Ramos (cell line): ENCODE results near the gene SSBP1.
"Not testable (repeated sequence)": the region's sequence is repeated elsewhere in the genome, so short reads cannot be mapped to it uniquely, and the experiment has no call there.

Source experiments
- in situ Hi-C: fragments of 300-500 bp; cut with MboI; formaldehyde crosslinking; loops from one replicate; pipeline ENCODE4 v1.14.3; 2022; ENCODE audit warnings: low sequenced_read_pairs; ENCODE audit not compliant: unreplicated experiment

SSBP1 gene, protein sequence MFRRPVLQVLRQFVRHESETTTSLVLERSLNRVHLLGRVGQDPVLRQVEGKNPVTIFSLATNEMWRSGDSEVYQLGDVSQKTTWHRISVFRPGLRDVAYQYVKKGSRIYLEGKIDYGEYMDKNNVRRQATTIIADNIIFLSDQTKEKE

DNA sequence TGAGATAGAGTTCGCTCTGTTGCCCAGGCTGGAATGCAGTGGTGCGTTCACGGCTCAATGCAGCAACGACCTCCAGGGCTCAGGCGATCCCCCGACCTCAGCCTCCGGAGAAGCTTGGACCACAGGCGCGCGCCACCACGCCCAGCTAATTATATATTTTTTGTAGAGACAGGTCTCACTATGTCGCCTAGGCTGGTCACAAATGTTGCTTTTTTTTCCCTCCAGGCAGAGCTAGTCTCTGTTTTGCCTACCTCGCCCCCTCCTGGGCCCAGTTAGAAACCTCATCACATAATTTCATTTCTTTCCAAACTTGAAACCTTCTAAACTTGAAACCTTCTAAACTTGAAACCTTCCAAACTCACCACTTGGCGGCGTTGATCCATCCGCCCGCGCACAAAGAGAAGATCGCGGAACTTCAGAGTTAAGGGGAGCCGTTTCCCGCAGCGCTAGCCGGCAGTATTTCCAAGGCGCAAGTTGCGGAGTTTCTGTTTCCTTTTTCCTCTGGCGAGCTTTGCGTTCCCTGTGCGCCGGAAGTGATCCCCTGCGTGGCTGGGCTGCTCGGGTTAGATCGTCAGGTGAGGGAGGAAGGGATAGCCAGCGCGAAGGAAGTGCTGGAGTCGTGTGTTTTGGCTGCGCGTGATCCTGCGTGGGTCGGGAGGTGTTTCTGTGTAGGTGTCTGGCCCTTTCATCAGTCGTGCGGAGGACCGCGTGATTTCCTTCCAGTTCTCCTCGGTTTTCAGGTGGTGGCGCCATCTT is at the start of gene SSBP1:
TSS of gene SSBP1 (plus strand) at position 523 of the 756 bp plus-strand sequence. CDS start 809 bp downstream, outside the sequence.
- in situ Hi-C loops, result no loop called here

DNA sequence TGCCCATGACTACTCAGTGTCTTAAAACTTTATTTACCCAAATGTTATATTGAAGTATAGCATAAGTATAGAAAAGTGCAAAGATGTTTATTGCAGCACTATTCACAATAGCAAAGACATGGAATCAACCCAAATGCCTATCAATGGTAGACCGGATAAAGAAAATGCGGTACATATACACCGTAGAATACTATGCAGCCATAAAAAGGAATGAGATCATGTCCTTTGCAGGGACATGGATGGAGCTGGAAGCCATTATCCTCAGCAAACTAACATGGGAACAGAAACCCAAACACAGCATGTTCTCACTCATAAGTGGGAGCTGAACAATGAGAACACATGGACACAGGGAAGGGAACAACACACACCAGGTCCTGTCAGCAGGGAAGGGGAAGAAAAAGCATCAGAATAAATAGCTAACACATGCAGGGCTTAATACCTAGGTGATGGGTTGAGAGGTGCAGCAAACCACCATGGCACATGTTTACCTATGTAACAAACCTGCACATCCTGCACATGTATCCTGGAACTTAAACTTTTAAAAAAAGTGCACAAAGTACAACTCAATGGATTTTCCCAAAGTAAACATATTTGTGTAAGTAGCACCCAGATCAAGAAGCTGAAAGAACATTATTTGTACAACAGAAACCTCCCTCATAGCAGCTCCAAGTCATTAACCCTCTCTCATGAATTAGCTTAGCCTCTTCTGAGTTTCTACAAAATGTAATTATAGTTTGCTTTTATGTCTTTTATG is 48.9 kb upstream of the SSBP1 start:
- in situ Hi-C loops, result not testable (repeated sequence)

DNA sequence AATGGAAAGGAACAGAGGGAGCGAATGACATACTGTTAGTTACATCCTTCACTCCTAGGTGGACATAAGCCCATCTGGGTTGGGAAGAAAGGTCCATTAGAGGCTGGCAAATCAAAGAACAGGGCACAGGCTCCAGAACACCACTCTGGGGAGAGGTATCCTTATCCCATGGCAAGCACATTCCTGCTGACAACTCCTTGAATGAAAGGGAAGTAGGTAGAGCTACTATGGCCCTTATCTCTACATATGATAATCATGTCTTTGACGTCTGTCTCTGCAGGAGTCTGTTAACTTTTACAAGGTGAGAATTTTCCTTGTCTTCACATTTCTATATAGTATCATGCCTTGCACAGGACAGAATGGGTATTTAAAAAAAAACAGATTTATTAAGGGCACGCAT is 46.6 kb upstream of the SSBP1 start:
- in situ Hi-C loops, result no loop called here

DNA sequence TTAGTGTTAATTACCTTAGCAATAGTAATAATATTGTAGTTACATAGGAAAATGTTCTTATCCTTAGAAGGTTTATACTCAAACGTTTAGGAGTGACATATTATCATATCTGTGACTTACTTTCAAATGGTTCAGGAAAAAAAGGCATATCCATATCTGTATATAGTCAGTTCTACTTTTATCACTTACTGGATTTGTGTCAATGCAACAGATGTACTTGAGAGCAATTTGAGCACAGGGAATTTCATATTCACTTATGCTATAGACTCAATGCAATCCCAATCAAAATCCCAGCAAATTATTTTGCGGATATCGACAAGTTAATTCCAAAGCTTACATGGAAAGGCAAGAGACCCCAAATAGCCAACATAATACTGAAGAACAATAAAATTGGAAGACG is 46.2 kb upstream of the SSBP1 start:
- in situ Hi-C loops, result no loop called here

DNA sequence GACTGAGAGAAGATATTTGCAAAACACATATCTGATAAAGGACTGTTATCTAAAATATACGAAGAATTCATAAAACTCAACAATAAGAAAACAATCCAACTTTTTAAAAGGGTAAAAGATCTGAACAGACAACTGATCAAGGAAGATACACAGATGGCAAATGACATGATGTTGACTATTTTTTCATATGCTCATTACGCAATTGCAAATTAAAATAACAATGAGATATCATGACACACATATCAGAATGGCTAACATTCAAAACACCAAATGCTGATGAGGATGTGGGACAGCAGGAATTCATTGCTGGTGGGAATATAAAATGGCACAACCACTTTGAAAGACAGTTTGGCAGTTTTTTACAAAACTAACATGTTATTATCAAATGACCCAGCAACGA is 45.1 kb upstream of the SSBP1 start:
- in situ Hi-C loops, result no loop called here

DNA sequence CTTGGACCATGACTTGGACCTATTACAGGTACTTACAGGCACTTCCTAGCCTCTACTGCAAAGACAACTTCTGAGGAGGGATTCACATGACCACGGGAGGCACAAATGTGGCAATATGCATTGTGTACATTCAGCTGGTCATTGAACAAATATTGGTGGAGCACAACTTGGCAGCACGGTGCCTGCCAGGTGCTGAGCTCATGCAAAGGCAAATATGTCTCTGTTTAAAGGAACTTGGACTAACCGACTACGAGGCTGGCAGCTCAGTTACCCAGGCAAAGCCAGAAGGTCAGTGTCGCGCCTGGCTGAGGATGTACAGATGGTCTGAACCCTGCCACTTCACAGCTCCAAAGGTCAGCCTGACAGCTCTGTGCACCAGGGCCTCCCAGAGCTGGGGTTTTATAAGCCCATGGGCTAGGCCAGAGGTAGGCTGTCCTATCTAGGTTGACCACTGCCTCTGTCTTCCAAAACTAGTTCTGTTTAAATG is 42.3 kb upstream of the SSBP1 start:
- in situ Hi-C loops, result no loop called here

DNA sequence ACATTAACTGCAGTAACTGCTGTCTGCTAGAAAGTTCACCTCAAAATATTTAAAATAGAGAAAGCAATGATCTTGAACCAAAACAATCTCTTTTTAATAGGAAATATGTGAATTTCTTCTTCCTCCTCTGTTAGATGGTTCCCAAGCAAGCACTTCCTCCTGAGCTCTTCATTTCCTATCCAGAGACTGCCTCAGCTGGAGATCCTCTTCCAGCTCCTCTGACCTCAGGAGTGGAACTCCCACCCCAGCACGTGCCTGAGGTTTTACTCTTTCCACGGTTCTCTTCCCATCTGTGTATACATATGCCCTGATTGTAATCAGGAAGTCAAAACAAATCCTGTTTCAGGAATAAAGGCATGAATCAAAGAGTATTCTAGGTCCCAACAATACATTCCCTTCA is 41.8 kb upstream of the SSBP1 start:
- in situ Hi-C loops, result no loop called here

DNA sequence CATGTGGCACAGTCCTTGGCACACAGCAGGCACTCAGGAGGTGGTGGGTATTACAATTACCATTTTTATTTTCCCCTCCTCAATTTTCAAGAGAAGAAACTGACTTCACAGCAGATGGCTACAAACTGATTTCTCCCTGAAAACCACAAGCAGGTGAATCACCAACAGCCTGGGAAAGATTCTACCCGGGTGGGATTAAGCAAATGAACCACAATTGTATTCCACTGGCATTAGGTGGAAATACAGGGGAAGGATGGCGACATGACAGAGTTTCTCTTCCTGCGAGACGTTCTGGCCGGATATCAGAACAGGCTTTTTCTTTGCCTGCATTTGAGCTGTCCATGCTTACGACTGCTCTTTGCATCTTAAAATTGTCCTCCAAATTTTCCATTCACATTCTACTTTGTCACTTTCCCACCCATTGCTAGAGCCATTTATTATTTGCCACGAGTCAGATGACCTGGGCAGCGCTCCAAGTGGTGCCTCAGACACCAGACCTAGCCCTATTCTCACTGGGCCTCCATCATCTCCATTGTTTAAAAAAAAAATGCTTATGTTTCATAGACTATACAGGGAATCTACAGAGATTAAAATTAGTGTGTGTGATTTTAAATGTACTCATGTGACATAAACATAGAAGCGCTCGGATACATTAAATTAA is 40.8 kb upstream of the SSBP1 start:
- in situ Hi-C loops, result no loop called here

DNA sequence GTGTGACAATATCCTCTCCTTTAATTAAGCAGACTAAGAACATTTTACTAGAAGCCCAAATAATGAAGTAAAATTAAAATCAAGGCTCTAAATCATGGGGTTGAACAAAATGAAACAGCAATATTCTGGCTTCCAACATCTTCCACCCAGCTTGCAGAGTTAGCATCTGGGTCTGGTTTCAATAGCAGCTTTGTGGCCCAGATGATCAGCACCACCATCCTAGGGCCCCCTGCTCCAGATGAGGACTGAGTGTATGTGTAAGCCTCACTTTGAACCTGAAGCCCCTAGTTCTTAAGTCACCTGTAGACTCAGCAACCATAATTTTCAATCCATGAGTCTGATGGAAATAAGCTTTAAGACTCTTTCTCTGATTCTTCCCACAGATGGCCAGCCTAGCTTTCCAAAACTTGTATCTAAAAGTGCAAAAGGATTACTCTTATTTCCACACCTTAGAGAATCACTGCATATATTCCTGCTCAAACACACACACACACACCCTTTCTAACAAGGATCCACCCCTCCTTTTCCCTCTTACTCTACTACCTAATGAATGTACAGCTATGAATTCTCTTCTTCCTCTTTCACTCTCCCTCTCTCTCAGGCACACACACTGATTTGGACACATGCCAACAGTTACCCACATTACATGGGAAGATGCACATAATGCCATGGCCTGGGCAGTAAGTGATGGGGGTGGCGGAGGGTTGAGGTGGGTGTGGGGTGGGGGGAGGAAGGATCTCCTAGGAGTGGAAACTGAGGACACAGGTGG is 39.7 kb upstream of the SSBP1 start:
- in situ Hi-C loops, result no loop called here

DNA sequence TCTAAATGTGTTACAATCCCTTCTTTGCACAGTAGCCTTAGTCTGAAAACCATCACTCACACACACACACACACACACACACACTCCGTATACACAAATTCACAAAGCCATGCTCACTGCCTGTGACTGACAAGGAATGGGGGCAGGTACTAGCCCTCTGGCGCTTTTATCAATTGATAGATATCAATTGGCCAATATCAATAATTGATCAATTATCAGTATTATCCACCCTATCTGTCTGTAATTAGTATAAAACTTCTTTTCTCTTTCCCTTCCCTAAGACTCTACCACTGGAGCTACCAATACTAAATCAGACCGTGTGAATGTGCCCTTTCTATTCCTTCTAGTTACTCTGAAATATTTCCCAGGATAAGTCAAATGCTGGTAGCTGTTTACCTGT is 38.3 kb upstream of the SSBP1 start:
- in situ Hi-C loops, result no loop called here

DNA sequence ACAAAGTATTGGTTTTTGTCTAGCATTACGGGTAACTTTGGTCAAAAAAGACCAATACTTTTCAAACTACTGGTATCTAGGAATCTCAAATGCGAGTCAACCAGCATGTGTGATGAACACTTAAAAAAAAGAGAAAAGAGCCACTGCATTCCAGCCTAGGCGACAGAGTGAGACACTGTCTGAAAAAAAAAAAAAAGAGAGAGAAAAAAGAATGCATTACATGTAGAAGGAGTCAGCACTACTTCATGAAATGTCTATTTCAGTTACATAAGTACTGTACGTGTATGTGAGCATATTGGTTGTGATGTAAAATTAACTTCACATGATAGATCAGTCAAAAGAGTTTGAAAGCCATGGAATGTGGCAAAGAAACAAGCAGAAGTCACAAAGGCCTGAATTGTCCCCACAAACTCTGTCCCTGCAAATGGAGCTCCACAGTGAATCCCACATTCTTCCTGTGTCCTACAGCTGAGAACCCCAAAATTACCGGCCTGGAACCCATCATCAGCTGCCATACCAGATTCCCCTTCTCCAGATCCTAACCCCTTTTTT is 37.8 kb upstream of the SSBP1 start:
- in situ Hi-C loops, result no loop called here

DNA sequence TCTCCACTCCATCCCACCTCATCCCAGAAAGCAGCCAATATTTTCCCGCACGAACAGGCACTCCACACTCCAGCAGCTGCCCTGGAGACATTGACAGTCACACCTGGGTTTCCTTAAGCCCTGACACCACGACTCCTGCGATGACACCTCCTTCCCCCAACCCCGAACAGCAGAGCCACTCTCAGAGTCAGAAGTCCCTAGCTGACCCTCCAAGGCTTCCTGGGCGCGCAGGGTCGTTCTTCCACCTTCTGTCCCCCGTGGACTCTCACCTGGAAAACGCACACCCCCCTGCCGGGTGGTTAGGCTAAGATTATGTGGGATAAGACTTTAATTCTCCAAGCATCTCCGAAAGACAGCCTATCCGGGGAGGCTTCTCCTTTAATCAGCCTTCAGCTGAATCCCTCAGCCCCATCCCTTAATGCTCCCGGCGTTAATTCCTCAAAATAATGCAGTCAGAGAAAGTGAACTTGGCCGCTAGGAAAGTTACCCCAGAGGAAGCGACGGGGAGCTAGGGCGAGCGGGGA is 37.2 kb upstream of the SSBP1 start:
- in situ Hi-C loops, result no loop called here

DNA sequence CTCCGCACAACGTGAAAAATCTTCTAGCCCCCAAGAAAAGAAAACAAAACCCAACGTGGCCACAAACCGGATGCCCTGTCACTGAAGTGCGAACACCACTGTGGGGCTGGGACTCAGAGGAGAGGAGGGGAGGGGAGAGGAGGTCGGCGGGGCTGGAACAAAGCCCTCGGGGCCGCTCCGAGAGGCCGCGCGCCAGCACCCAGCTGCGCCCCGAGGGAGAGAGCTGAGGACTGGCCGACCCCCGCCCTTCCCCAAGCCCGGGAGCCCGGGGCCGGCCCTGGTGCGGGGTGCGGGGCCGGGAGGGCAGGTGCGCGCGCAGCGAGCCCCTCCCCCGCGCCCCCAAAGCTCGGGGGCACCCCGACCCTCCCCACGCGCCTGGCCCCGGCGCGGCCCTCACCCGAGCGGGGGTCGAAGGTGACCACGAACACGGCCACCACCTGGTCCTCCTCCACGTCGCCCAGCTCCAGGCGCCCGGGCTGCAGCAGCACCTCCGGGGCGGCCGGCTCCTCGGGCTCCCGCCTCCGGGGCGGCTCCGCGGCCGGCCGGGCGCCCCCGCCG is 36.6 kb upstream of the SSBP1 start:
- in situ Hi-C loops, result no loop called here

DNA sequence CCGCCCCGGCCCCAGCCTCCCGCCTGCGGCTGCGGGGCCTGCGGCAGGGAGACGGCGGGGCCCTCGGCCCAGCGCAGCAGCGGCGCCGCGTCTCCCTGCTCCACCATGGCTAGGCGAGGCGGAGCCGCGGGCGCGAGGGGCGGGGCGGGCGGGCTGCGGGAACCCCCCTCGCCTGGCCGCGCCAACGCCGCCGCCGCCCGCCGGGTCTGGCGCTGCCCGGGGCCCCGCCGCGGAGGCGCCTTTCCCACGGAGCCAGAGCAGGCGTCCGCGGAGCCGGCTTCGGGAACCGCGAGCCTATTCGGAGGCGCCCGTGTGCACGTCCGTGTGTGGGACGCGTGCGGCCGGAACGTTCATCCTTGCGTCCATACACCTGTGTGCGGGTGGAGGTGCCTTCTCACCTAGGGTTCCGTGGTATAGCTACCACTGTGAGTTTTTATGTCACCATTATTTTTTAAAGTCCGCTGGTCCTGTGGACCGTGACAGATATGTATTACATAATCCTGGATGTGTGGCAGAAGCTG is 36.1 kb upstream of the SSBP1 start, which contains the start of gene DENND11:
TSS of gene DENND11 (minus strand) at position 120 of the 521 bp plus-strand sequence. CDS start at position 107, 13 bp downstream.
- in situ Hi-C loops, result no loop called here

DNA sequence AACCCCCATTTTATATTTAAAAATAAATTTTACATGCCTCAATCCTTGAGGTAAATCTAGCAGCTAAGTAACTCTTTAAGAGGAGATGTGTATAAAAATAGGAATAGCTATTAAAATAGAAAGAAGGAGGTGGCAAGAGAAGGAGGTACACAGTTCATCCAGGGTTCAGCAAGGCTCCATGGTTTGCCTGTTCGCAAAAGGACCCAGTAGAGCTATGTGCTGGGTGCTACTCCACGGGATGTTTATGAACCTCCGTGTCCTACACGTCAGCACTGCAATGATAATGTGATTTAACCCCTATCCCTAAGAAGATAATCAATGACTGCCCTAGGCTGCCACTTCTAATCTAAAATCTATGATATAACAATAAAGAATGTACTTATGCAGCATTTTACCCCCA is 35.3 kb upstream of the SSBP1 start:
- in situ Hi-C loops, result no loop called here

DNA sequence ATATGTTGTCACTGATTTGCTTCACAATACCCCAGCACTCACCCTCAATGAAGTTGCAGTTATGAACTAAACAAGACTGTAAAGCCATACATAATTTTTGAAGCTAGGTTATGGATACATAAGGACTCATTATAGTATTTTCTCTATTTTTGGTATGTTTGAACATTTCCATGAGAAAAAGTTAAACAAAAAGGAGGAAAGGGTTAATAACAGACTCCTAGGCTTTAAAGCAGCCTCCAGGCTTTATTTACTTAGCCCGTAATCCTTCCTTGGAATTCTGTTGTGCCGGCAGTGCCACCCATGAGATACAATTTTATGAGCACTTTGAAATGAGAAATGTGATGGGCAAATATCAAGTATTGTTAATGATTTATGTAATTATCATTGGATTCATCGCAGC is 34.0 kb upstream of the SSBP1 start:
- in situ Hi-C loops, result no loop called here

DNA sequence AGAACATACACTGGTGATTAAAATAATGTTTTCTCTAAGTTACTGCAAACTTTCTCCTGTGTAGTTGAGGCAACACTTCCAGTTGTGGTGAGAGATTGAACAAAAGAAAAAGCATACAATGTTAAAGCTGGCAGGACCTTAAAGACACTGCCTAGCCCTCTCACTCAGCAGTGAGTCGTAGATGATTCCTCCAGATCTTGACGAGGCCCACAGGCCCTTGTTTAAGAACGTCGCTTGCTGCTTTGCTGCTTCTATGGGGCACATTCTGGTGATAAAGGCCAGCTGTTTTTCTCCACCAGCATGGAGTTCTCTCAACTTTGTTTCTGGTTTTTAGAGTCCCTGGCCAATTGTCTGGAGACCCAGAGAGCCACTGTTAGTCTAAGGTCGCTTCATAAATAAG is 33.4 kb upstream of the SSBP1 start:
- in situ Hi-C loops, result no loop called here

DNA sequence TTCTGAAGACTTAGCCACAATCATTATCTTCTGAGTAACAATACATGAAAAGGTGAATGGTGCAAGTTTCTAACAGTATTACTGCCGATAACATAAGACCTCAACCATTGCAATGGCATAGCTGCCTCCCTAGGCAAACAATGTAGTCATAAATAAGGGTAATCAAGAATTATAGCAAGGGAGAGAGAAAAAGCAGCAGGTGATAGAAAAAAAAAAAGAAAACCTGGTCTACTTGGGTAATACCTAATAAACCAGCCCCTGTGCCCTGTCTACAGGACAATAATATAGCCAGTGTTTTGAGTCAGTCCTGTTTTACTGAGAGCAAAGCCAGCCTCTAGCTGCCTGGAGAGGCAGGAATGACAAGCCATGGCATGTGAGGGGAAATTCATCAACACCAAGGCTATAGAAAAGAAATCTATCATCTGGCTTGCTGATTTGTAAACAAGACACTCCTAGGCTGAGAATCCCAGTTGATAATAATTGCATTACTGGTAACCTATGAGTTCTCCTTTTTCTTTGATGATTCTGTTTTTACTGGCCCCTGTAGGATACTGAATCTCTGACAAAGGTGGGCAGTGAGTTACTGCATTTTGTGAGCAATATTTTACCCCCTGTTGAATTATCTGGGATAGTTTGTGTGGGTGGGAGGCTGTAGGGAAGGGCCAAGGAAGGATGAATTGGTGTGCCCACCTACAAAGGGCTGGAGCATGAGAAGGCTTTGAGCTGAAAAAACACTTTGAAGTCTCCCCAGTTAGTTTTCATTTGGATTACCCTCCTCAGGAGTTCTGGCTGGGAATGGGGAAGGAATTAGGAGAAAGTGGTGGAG is 31.7 kb upstream of the SSBP1 start:
- in situ Hi-C loops, result no loop called here
